H1 (cell line): Measurements from ENCODE around the gene BSND. TPM values are rescaled to one million over a fixed set of nuclear protein-coding genes. Genes with fewer than 3 reads are reported as not detected.

Source experiments
- CTCF ChIA-PET: fragments of 300-600 bp; sonication (Branson Sonifier 250); formaldehyde crosslinking; loops from one replicate; lab custom pipeline; 2021; ENCODE audit not compliant: partially characterized antibody; lab: Charles Lee
- POLR2A ChIA-PET: fragments of 300-600 bp; sonication (Branson Sonifier 250); formaldehyde crosslinking; loops from one replicate; lab custom pipeline; 2021; ENCODE audit warnings: inconsistent platforms; ENCODE audit not compliant: partially characterized antibody; lab: Charles Lee
- DNase-seq, 2 experiments: peaks; one replicate each; pipeline versions ENCODE4 v3.0.0 to v3.0.0-alpha.2; 2010 to 2022; ENCODE audit warnings: low spot score in 2 of 2, low read depth in 1 of 2, mixed read lengths in 1 of 2
- FAIRE-seq: peaks from 2 replicates; lab custom pipeline; 2011; peaks lifted over from hg19 to GRCh38; lab: Jason Lieb, UNC
- H2AFZ ChIP-seq: 2 replicates; pipeline ENCODE4 v1.8.1; 2012; ENCODE audit warnings: low read length, inconsistent platforms
- H2AK5ac ChIP-seq: 2 replicates; pipeline ENCODE4 v1.6.1; 2013; ENCODE audit warnings: low read depth, low read length
- H2BK120ac ChIP-seq: replicated peaks from 2 replicates; pipeline ENCODE3; 2013; ENCODE audit warnings: low read depth, low read length, inconsistent platforms
- H2BK12ac ChIP-seq: 2 replicates; pipeline ENCODE4 v1.6.1; 2013; ENCODE audit warnings: low read depth, low read length
- H2BK15ac ChIP-seq: 2 replicates; pipeline ENCODE4 v1.6.1; 2013; ENCODE audit warnings: low read length
- H2BK20ac ChIP-seq: 2 replicates; pipeline ENCODE4 v1.6.1; 2013; ENCODE audit warnings: low read length
- H2BK5ac ChIP-seq: 2 replicates; pipeline ENCODE4 v1.6.1; 2013; ENCODE audit warnings: low read depth, low read length
- H3K14ac ChIP-seq: 2 replicates; pipeline ENCODE4 v1.6.1; 2013; ENCODE audit warnings: inconsistent platforms; ENCODE audit not compliant: insufficient read length
- H3K18ac ChIP-seq: 2 replicates; pipeline ENCODE4 v1.6.1; 2013; ENCODE audit warnings: low read length; ENCODE audit errors: extremely low read depth
- H3K23ac ChIP-seq: 2 replicates; pipeline ENCODE4 v1.6.1; 2013; ENCODE audit warnings: inconsistent platforms; ENCODE audit not compliant: insufficient read length
- H3K23me2 ChIP-seq: 2 replicates; pipeline ENCODE4 v1.6.1; 2013; ENCODE audit warnings: low read depth, low read length
- H3K27ac ChIP-seq: 2 replicates; pipeline ENCODE4 v1.6.1; 2011; ENCODE audit warnings: low read depth, low read length, inconsistent platforms
- H3K27me3 ChIP-seq, 4 experiments: replicated peaks in 1 of 4; 1 replicate in 1 of 4; 2 replicates in 3 of 4; pipeline versions ENCODE4 v1.6.1 to v1.8.1; 2011 to 2013; ENCODE audit warnings: low read length in 3 of 4, mild to moderate bottlenecking in 3 of 4, inconsistent platforms in 2 of 4, mixed read lengths in 2 of 4, moderate library complexity in 1 of 4; ENCODE audit not compliant: control insufficient read depth in 3 of 4, insufficient read depth in 3 of 4; ENCODE audit errors: extremely low read depth in 1 of 4
- H3K36me3 ChIP-seq, 4 experiments: 2 replicates each; pipeline versions ENCODE4 v1.6.1 to v1.8.1; 2011 to 2013; ENCODE audit warnings: mild to moderate bottlenecking in 4 of 4, low read length in 3 of 4, moderate library complexity in 2 of 4, control low read depth in 1 of 4, inconsistent platforms in 1 of 4; ENCODE audit not compliant: insufficient read depth in 4 of 4, control insufficient read depth in 2 of 4
- H3K4ac ChIP-seq: replicated peaks from 2 replicates; pipeline ENCODE3; 2013; ENCODE audit warnings: low read length, low read depth, mixed read lengths, inconsistent platforms; ENCODE audit not compliant: insufficient read length
- H3K4me1 ChIP-seq, 4 experiments: replicated peaks in 1 of 4; 1 replicate in 1 of 4; 2 replicates in 3 of 4; pipeline versions ENCODE4 v1.6.1 to v1.8.1; 2011 to 2013; ENCODE audit warnings: low read length in 3 of 4, inconsistent platforms in 2 of 4, mixed read lengths in 1 of 4; ENCODE audit not compliant: insufficient read depth in 4 of 4, control insufficient read depth in 3 of 4
- H3K4me2 ChIP-seq, 2 experiments: 2 replicates each; pipeline versions ENCODE4 v1.6.1 to v1.8.1; 2011 to 2013; ENCODE audit warnings: low read depth in 2 of 2, low read length in 2 of 2, control low read depth in 1 of 2, inconsistent platforms in 1 of 2, mild to moderate bottlenecking in 1 of 2; ENCODE audit not compliant: insufficient read depth in 1 of 2
- H3K4me3 ChIP-seq, 4 experiments: fragments of 200-600, 300-600 bp in 1 of 4; sonication (generic), shearing (Covaris generic), sonication (Bioruptor Twin) in 1 of 4; 2 replicates each; pipeline versions ENCODE4 v1.5.1 to v1.8.1; 2011 to 2016; ENCODE audit warnings: low read length in 4 of 4, low read depth in 3 of 4, control low read depth in 2 of 4, inconsistent platforms in 2 of 4, mild to moderate bottlenecking in 2 of 4, mixed read lengths in 1 of 4, moderate library complexity in 1 of 4; ENCODE audit not compliant: insufficient read depth in 2 of 4; ENCODE audit errors: extremely low read depth in 1 of 4
- H3K56ac ChIP-seq: replicated peaks from 2 replicates; pipeline ENCODE3; 2013; ENCODE audit warnings: low read depth, mild to moderate bottlenecking, mixed read lengths, low read length, inconsistent platforms; ENCODE audit not compliant: insufficient read length
- H3K79me1 ChIP-seq: 2 replicates; pipeline ENCODE4 v1.6.1; 2013; ENCODE audit warnings: low read depth, low read length, control low read depth
- H3K79me2 ChIP-seq, 2 experiments: 2 replicates each; pipeline versions ENCODE4 v1.6.1 to v1.8.1; 2012 to 2013; ENCODE audit warnings: low read length in 2 of 2, mild to moderate bottlenecking in 2 of 2, inconsistent platforms in 1 of 2; ENCODE audit not compliant: insufficient read depth in 2 of 2, control insufficient read depth in 1 of 2
- H3K9ac ChIP-seq, 4 experiments: replicated peaks in 1 of 4; 1 replicate in 1 of 4; 2 replicates in 3 of 4; pipeline versions ENCODE4 v1.6.1 to v1.8.1; 2011 to 2013; ENCODE audit warnings: low read depth in 3 of 4, low read length in 3 of 4, control low read depth in 2 of 4, mild to moderate bottlenecking in 2 of 4, moderate library complexity in 2 of 4, inconsistent platforms in 1 of 4; ENCODE audit errors: extremely low read depth in 1 of 4
- H3K9me3 ChIP-seq, 2 experiments: 2 replicates each; pipeline versions ENCODE4 v1.6.1 to v1.8.1; 2012 to 2013; ENCODE audit warnings: mild to moderate bottlenecking in 2 of 2, moderate library complexity in 2 of 2, control low read depth in 1 of 2, inconsistent platforms in 1 of 2, low read depth in 1 of 2, low read length in 1 of 2, mixed read lengths in 1 of 2; ENCODE audit not compliant: insufficient read depth in 2 of 2
- H4K20me1 ChIP-seq, 2 experiments: replicated peaks in 1 of 2; 2 replicates each; pipeline versions ENCODE3 to v1.8.1; 2011 to 2013; ENCODE audit warnings: inconsistent platforms in 2 of 2, low read length in 2 of 2, mild to moderate bottlenecking in 1 of 2; ENCODE audit not compliant: insufficient read depth in 2 of 2, control insufficient read depth in 1 of 2
- H4K5ac ChIP-seq: 2 replicates; pipeline ENCODE4 v1.6.1; 2013; ENCODE audit warnings: low read length, low read depth, mixed read lengths, inconsistent platforms; ENCODE audit not compliant: insufficient read length
- H4K8ac ChIP-seq: 2 replicates; pipeline ENCODE4 v1.8.0; 2013; ENCODE audit warnings: mild to moderate bottlenecking, moderate library complexity, low read length, inconsistent platforms; ENCODE audit not compliant: insufficient read depth; ENCODE audit errors: extremely low read depth
- H4K91ac ChIP-seq: replicated peaks from 2 replicates; pipeline ENCODE3; 2013; ENCODE audit warnings: low read length, mixed read lengths, inconsistent platforms; ENCODE audit not compliant: insufficient read length
- CHD2 ChIP-seq: IDR thresholded peaks from 2 replicates; pipeline ENCODE4 v1.6.1; 2012; ENCODE audit warnings: low read length, improper control_type of control experiment
- WGBS, 2 experiments: shearing (Covaris generic) in 1 of 2; methylation state at CpG; one replicate each; pipeline versions ENCODE4 v1.1.6 to v1.1.7; 2013 to 2015; ENCODE audit warnings: low lambda C conversion rate in 2 of 2, mixed read lengths in 2 of 2, inconsistent platforms in 1 of 2, low coverage in 1 of 2, missing lambda C conversion rate in 1 of 2; ENCODE audit not compliant: insufficient replicate concordance in 2 of 2, insufficient coverage in 1 of 2, insufficient read length in 1 of 2; ENCODE audit errors: extremely low coverage in 1 of 2, missing lambda C conversion rate in 1 of 2; 5-methylcytosine and 5-hydroxymethylcytosine counted together
- polyA plus RNA-seq, 7 experiments: library from polyadenylated mRNA; depleted of rRNA in 3 of 7; stranded (reverse) in 5 of 7; unstranded in 2 of 7; fragments of >200 nt in 5 of 7; fragments of 200-250 nt in 2 of 7; gene quantifications; 1 replicate in 5 of 7; 2 replicates in 1 of 7; 4 replicates in 1 of 7; pipeline versions ENCODE4 v1.2.1 to v1.2.3, GENCODE V29; 2011 to 2013; ENCODE audit warnings: missing spikeins in 2 of 7, mixed read lengths in 2 of 7
- total RNA-seq: library from RNA; stranded (reverse); fragmentation: NEBNext Ultra II Directional; extraction: Animal tissue kit (Norgen Biotek cat#: 25700); gene quantifications from 2 replicates; pipeline ENCODE4 v1.2.1, GENCODE V29; 2021

Gene BSND
- total and polyA plus RNA-seq, 2 of the 8 experiments (the other 6 are each of a cell fraction or from before 2014, with no cell fraction given) = 0.43 to 0.68 TPM

DNA sequence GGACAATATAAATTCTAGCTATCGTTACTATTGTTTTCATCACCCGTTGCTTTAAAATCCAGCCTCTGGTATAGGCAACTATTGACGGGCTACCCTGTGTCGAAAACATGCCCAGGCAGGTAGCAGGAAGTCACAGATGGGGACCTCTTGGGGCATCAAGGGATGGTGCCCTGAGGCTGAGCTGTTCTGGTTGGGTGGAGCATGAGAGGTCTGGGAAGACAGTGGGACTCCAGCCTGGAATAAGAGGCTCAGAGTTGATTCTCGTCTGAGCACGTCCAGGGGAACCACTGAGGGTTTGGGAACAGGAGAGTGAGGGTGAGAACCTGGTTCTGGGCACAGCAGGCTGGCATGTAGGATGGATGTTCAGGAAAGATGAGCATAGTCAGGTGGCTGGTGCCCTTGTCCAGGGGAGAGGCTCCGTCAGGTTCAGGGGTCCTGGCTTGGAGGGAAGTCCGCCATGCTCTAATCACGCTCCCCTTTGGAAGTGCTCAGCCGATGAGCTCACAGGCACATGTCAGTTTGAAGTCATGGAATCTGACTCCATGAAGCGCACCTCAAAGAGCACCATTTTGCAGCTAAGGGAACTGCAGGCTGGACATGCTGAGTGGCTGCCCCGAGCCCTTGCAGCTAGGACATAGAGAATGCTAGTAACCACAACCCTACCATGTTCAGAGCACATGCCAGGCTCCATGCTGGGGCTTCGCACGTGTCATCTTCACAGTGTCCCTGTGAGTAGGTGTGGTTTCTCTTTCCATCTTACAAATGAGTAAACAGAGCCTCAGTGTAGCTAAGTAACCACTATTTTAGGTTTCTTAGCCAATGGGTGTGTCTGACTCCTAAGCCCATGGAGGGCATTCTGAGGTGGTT, 61.6 kb downstream of the BSND start:
- Histone ChIP-seq H3K4ac (no peak overlapping the region), H3K56ac (no peak overlapping the region), H2BK5ac (0 out of 2 replicates have a peak overlapping the region, but pooled peaks have one; percentile 44), H3K4me1 (no peaks in the 10 kb centered on the region), H3K23ac (no peak overlapping the region), H3K79me1 (peaks cover 4% of the 10 kb centered on the region; the same call in 1 of the 2 replicates), H2BK15ac (no peak overlapping the region), H3K36me3 (peaks cover 0 to 12% (median 3%) of the 10 kb centered on the region in 4 experiments; a peak in 5 of 8 replicates), H4K8ac (no peak overlapping the region; the same call in 1 of the 2 replicates), H4K20me1 (peaks cover 1 to 19% of the 10 kb centered on the region in 2 experiments), H3K79me2 (no peaks in the 10 kb centered on the region), H3K4me2 (no peak overlapping the region), H3K14ac (no peak overlapping the region), H3K27me3 (no peaks in the 10 kb centered on the region), H3K23me2 (no peaks in the 10 kb centered on the region), H2AFZ (no peak overlapping the region), H2BK12ac (no peak overlapping the region), H3K18ac (no peak overlapping the region), H3K4me3 (no peak overlapping the region), H3K9me3 (no peaks in the 10 kb centered on the region), H3K9ac (no peak overlapping the region), H3K27ac (no peak overlapping the region), H2BK20ac (no peak overlapping the region), H2AK5ac (no peak overlapping the region), H4K5ac (no peak overlapping the region), H4K91ac (no peak overlapping the region), H2BK120ac (no peak overlapping the region)
- 92% methylated on average over 14 of the region's 14 CpGs; no CpG with 5 or more reads in 1 of the 2 experiments for WGBS, 2 experiments
- ChIA-PET CTCF (interaction anchor here (1.1 to 2.4 kb wide), 6 partner anchors 9 to 116 kb away, joined by 6 to 12 read pairs (median 8); no protein-coding TSS in a partner anchor), POLR2A (interaction anchor here (0.7 to 1.3 kb wide), 2 partner anchors 10 to 25 kb away, joined by 3 to 4 read pairs; no protein-coding TSS in a partner anchor)
- no peak for TF ChIP-seq CHD2
- DNase-seq = no peak
- FAIRE-seq = no peak
